Suprapubic skin (tissue), 4 donors: Measurements from ENCODE around the gene UNC13B.
"Not testable (repeated sequence)": the region's sequence is repeated elsewhere in the genome, so short reads cannot be mapped to it uniquely, and the experiment has no call there.

Experiments used
- POLR2A ChIP-seq, 2 donors: fragments of 450-650 bp; IDR thresholded peaks; one replicate each; pipeline ENCODE4 v1.6.1; 2017; ENCODE audit warnings: antibody characterized with exemption in 2 of 2, mild to moderate bottlenecking in 2 of 2, moderate library complexity in 2 of 2
- POLR2AphosphoS5 ChIP-seq, 3 donors: sonication (generic); formaldehyde crosslinking; IDR thresholded peaks; one replicate each; pipeline ENCODE4 v1.6.1; 2017; ENCODE audit warnings: antibody characterized with exemption in 3 of 3
- TF ChIP-seq, protein P1 (sequence below), 2 donors: fragments of 200-600 bp in 1 of 2; fragments of 450-650 bp in 1 of 2; sonication (generic) in 1 of 2; IDR thresholded peaks; one replicate each; pipeline ENCODE4 v1.5.1; 2016 to 2019; ENCODE audit warnings: antibody characterized with exemption in 2 of 2, mild to moderate bottlenecking in 1 of 2, moderate library complexity in 1 of 2

- TF ChIP-seq, protein P1, sequence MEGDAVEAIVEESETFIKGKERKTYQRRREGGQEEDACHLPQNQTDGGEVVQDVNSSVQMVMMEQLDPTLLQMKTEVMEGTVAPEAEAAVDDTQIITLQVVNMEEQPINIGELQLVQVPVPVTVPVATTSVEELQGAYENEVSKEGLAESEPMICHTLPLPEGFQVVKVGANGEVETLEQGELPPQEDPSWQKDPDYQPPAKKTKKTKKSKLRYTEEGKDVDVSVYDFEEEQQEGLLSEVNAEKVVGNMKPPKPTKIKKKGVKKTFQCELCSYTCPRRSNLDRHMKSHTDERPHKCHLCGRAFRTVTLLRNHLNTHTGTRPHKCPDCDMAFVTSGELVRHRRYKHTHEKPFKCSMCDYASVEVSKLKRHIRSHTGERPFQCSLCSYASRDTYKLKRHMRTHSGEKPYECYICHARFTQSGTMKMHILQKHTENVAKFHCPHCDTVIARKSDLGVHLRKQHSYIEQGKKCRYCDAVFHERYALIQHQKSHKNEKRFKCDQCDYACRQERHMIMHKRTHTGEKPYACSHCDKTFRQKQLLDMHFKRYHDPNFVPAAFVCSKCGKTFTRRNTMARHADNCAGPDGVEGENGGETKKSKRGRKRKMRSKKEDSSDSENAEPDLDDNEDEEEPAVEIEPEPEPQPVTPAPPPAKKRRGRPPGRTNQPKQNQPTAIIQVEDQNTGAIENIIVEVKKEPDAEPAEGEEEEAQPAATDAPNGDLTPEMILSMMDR (IDR thresholded peaks at IDR 0.05) = not testable (repeated sequence)
- TF ChIP-seq POLR2A, POLR2AphosphoS5 (IDR thresholded peaks at IDR 0.05): not testable (repeated sequence)
Observed at GRCh38 chr9:35167429-35167828, 5.6 kb downstream of the UNC13B start.
